GM12872 (cell line): ENCODE measurements around the gene MYOM3.

ENCODE experiments used
- CTCF ChIP-seq: IDR thresholded peaks from 3 replicates; pipeline ENCODE4 v1.5.1; 2011; ENCODE audit warnings: low read depth, mild to moderate bottlenecking, low read length, moderate library complexity; ENCODE audit not compliant: insufficient read depth

The MYOM3 gene

GRCh38 chr1:24134376-24134775 is 22.4 kb upstream of the MYOM3 start:
- no peak for TF ChIP-seq CTCF

DNA sequence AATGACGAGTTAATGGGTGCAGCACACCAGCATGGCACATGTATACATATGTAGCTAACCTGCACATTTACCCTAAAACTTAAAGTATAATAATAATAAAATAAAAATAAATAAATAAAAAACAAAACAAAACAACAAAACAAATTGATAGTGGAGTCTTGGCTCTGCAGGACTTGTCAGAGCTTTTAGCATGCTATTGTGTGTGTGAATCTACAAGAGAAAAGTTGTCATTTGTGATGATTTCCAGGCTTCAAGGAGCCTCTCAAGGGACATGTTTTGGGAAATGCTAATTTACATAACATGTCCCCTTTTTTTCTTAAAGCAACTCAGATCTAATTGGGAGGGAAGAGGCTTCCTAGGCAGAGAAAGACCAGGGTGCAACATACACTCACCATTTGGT is 21.9 kb upstream of the MYOM3 start:
- TF ChIP-seq CTCF = no peak

DNA sequence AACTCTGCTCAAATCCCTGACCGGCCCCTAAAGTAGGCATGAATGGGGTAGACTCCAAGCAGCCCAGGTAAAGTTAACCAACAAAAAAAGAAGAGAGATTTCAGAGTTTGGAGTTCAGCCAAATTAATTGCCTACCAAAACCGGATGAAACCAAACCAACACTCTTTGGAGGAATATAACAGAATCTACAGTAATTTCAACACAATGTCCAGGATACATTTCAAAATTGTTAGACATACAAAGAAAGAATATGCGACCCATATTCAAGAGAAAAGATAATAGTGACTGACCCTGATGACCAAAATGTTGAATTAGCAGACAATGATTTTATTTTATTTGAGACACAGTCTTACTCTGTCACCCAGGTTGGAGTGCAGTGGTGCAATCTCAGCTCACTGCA is 18.4 kb upstream of the MYOM3 start:
- no peak for TF ChIP-seq CTCF

DNA sequence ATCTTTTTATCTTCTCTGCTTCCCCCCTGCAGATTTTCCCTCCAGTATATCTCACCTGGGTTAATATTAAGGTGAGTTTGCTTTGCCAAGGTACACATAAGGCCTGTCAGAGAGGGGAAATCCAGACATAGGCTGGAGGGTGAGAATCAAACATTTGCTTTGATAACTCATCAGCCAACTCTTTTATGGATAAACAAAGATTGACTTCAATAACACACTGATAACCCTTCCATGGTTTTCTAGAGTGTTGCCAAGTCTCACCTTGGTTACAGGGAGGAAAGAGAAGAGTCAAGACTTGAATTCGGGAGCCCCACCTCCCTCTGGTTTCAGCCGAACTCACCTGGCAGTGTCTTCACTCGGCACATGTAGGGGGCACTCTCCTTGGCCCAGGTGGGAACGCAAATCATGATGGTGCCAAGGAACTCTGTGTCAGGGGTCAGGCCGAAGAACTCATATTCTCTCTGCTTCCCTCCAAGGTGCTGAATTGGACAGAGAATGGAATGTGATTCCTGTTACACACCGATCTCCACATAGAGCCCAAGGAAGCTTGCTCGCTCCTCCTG is 15.9 kb upstream of the MYOM3 start:
- TF ChIP-seq CTCF = no peak

DNA sequence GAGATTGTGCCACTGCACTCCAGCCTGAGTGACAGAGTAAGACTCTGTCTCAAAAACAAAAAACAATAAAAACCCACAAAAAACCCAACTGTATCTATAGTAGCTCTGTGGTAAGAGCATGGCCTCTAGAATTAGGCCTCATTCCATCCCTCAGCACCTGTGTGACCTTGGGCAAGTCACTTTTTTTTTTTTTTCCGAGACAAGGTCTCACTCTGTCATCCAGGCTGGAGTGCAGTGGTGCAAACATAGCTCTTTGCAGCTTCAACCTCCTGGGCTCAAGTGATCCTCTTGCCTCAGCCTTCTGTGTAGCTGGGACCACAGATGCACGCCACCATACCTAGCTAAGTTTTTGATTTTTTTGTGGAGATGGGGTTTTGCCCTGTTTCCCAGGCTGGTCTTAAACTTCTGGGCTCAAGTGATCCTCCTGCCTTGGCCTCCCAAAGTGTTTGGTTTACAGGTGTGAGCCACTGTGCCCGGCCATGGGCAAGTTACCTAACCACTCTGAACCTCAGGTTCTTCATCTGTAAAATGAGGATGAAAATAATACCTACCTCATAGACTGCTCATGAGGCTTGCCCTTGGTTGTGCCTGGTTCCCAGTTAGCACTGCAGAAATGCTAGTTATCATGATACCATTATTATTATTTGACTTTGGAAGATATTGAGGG is 15.3 kb upstream of the MYOM3 start:
- no peak for TF ChIP-seq CTCF

GRCh38 chr1:24126672-24127023 is 14.7 kb upstream of the MYOM3 start:
- no peak for TF ChIP-seq CTCF

- TF ChIP-seq CTCF = no peak
Observed at GRCh38 chr1:24126018-24126671, 14.2 kb upstream of the MYOM3 start.
